GM18951 (cell line): ENCODE measurements around the gene RNF175.

Experiments used
- POLR2A ChIP-seq: IDR thresholded peaks from 4 replicates; pipeline ENCODE4 v1.6.1; 2011; ENCODE audit warnings: mild to moderate bottlenecking; ENCODE audit not compliant: insufficient read length, insufficient read depth; ENCODE audit errors: extremely low read depth
- in situ Hi-C: fragments of 300-500 bp; cut with MboI; formaldehyde crosslinking; loops from one replicate; pipeline ENCODE4 v1.12.0; 2022; ENCODE audit warnings: low sequenced_read_pairs, mixed read lengths, inconsistent platforms; ENCODE audit not compliant: unreplicated experiment

RNF175 gene

DNA sequence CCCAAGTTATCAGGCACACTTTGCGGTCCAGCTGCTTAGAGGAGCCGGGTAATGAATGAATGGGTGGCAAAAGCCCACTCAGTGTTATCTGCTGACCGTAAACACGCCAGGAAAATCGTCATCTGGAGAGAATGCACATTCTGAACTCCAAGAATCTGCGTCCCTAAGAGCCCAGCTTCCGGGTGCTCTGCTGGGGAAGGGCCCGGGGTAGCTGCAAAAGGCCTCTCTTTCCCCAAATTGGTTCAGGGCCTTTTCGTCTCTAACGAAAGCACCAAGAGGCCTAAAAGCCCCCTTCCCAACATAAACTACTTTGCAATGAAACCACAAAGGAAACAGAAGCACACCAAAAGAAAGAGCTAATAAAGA is 30.7 kb upstream of the RNF175 start:
- no peak for TF ChIP-seq POLR2A

DNA sequence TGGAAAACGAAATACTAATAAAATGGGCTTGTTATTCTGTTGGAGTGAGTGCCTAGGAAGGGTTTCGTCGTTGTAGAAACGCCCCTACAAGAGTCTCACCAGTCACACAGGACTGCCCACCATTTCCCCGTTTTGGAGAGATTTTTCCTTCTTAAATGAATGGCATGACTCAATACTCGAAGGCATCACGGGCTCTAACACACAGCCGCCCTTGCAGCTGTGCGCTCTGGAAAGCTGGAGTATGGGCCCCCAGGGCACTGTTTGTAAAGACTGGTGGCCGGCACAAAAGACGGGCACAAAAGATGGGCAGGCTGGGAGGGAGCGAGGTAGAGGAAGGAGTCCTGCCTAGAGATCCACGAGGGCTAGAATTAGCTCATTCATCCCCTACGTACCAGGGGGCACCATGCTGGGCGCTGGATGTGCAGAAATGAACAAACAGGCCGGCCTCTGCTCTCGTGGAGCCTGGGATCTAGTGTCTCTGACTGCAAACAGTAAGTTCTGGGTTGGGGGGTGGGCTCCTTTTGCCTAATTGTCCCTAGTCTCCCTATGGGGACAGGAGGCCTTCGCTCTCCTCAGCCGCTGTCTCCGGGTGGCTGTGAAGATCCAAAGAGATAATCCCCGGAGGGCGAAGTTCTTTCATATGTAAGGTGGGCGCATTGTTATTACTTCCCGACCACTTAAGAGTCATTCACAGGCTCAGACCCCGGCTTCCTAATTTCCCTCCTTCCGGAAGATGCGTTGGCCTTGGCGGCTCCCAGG is 30.1 kb upstream of the RNF175 start:
- in situ Hi-C loops, result no loop called here
- no peak for TF ChIP-seq POLR2A

More for the DNA sequence above, 30.7 kb upstream of the RNF175 start:
- in situ Hi-C loops, result no loop called here

DNA sequence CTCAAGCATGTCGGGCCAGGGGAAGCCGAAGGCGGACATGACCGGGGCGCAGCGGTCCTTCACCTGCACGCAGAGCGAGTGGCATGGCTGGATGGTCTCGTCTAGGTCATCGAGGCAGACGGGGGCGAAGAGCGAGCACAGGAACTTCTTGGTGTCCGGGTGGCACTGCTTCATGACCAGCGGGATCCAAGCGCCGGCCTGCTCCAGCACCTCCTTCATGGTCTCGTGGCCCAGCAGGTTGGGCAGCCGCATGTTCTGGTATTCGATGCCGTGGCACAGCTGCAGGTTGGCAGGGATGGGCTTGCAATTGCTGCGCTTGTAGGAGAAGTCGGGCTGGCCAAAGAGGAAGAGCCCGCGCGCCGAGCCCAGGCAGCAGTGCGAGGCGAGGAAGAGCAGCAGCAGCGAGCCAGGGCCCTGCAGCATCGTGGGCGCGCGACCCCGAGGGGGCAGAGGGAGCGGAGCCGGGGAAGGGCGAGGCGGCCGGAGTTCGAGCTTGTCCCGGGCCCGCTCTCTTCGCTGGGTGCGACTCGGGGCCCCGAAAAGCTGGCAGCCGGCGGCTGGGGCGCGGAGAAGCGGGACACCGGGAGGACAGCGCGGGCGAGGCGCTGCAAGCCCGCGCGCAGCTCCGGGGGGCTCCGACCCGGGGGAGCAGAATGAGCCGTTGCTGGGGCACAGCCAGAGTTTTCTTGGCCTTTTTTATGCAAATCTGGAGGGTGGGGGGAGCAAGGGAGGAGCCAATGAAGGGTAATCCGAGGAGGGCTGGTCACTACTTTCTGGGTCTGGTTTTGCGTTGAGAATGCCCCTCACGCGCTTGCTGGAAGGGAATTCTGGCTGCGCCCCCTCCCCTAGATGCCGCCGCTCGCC is 28.8 kb upstream of the RNF175 start, which contains the start of gene SFRP2:
Gene SFRP2, minus strand, starts transcription at position 671 of the 864 bp plus-strand sequence. Its CDS starts 248 bp downstream, at position 423.
- in situ Hi-C loops, result no loop called here
- TF ChIP-seq POLR2A, result no peak

DNA sequence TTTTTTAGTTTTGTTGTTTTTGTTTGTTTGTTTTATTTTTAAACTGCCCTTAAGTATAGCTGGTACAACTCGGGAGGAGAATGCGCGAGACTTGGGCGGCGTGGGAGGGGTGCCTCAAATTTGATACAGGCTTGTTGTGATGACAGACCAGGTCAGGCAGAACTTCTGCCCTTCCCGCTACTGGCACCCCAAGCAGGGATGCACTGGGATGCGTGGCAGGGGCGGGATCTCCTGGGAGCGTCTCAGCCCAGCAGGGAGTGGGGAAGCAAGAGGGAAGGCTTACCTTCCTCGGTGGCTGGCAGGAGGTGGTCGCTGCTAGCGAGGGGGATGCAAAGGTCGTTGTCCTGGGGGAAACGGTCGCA is 28.2 kb upstream of the RNF175 start:
- no peak for TF ChIP-seq POLR2A
- in situ Hi-C loops, result no loop called here

DNA sequence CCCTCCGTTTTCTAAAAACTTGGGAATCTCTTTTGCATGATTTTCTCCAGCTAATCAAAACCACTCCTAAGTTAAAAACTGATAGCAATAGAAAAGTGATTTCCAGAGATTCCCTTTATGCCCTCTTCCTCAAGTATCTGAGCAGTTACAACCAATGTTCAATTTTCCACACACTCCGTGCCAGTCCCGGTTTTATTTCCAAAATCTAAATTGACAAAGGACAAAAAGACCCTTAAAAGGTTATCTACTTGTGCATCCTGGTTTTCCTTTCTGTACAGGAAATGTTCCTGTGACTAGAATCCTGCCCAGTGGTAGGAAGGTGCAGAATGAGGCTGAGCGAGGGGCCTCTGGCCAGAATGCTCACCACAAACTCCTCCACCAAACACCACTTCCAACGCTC is 27.8 kb upstream of the RNF175 start:
- no peak for TF ChIP-seq POLR2A
- in situ Hi-C loops, result no loop called here

DNA sequence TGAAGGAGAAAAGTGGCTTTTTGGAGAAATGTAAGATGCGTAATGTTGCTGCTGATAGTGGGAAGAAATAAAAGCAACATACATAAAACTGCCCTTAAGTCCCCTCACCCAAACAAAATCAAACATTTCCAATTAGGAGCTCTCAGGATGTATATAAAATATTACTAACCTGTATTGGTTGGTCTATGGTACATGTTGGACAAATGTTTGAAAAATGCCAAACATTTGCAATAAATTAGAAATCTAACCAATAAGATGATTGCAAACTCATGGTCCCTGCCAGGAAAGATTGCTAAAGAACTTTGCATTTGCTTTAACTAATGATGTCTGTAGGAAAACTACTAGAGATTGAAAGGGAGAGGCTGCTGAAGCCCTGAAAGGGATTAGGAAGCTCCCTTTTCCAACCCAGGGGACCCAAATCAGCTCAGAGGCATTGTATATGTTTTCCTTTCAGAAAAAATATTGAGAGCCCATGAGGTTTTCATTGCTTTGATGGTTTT is 27.3 kb upstream of the RNF175 start:
- in situ Hi-C loops, result no loop called here

DNA sequence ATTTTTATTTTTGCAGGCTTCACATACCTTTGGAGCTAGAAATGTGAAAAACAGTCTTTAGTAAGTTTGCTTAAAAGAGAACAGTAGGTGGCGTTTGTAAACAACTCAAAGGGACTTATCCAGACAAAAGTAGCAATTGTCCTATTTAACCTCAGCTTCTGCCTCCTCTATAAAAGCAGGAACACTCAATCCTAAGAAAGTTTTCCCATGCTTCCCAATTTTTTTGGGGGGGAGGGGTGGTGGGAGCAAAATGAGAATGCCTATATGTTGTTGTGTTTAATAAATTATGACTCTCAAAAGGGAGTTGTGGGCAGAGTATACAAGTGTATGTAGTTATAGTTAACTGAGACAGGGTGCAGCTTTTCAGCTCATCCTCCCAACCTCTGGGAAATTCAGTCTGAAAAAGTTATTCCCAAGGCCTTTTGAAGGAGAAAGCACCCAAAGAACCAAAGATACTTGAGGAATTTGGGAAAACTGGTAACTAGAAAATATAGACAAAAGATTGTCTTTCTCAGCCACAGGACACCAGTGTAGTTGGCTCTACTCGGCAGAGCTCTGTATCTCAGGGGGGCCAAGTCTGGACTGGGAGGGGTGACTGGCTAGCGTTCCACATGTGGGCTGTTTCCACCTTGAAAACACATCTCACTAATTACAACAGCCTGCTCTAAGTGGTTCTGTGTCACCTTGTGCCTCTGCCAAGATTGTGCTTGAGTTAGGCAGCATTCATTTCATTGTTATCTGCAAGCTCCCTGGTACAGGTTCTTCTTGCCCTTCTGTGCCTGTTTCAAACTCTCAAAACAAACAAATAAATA is 26.3 kb upstream of the RNF175 start:
- in situ Hi-C loops, result no loop called here
- TF ChIP-seq POLR2A, result no peak

More for the DNA sequence above, 27.3 kb upstream of the RNF175 start:
- TF ChIP-seq POLR2A, result no peak

DNA sequence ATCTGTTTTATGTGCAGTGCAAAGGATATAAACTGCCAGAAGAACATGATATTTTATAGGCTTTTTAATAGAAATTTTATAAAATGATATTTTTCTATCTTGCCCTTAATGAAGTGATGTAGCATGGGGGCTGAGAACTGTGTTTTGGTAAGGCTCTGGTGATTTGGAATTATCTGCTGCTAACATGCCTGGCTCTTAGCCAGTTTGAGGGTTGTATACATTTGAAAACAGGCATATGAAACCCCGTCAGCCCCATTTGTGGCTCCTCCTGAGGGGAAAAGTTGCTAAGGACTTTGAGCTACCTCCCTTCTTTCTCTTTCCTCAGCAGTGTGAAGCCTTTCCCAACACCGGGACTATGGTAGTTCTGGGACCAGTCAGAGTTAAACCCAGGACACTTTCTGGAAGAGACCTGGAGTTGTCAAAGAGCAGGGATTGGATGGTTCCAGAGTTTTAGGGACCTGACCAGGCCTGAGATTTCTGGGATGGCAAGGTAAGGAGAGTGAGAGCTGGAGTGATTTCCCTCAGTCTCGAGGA is 24.4 kb upstream of the RNF175 start:
- no peak for TF ChIP-seq POLR2A
- in situ Hi-C loops, result no loop called here

DNA sequence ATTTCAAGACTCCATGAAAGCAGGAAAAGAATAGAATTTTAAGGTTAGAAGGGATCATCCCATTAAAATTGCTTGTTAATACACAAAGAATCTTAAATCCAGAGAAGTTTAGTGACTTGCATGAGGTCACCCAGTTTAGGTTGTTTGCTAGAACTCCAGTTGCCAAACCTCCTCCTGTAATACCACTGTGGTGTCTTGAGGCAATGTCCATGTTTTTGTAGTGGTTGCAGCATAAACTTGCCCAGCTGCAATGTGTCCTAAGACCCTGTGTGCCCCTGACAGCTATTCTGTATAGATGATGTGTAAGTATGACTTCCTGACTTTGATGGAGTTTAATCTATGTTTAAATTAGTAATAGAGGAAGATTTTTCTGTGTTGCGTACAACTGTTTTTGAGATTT is 22.8 kb upstream of the RNF175 start:
- in situ Hi-C loops, result no loop called here
- TF ChIP-seq POLR2A, result no peak

DNA sequence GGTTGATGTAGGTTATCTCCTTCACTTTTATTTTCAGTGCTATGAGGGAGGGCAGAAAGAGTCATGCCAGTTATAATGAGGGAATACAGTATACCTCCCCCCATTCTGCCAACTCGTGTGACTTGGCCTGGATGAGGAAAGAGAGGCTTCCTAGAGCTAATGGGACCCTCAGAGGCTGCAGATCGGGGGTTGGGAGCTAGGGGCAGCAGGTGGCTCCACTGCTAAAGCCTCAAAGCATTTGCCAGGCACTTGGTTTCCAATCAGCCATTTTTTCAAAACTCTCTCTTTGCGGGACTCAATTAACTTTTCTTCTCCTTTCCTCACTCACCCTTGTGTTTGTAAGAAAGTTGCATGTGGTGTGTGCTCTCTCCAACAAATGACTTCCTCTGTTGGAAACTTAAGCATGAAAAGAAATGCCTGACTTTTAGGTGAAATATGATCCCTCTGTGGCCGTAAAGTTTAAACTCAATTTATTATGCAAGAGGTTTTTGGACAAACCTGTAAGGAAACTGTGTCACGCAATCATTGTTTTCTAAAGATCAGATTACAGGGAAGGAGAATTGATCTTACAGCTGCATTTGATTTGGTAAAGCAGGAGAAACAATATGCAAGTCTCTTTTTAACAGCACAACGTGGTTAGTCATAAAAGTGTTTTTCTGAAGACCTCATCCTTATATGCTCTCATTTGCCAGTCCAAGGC is 22.0 kb upstream of the RNF175 start:
- in situ Hi-C loops, result no loop called here
- TF ChIP-seq POLR2A, result no peak

DNA sequence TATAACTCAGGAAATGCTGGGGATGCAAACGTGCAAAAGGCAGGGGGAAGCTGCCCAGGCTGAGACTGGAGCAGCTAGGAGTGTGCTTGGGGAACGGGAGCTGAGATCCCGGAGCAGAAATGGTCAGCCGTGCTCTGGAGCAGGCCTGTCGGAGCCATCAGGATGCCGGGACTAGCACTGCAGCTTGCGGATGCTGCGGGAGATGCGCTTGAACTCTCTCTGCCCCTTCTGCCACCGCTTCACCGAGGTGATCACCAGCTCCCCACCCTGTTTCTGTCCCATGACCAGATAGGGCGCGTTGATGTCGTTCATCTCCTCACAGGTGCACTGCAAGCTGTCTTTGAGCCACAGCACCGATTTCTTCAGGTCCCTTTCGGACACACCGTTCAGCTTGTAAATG is 21.5 kb upstream of the RNF175 start:
- TF ChIP-seq POLR2A, result no peak
- in situ Hi-C loops, result no loop called here

DNA sequence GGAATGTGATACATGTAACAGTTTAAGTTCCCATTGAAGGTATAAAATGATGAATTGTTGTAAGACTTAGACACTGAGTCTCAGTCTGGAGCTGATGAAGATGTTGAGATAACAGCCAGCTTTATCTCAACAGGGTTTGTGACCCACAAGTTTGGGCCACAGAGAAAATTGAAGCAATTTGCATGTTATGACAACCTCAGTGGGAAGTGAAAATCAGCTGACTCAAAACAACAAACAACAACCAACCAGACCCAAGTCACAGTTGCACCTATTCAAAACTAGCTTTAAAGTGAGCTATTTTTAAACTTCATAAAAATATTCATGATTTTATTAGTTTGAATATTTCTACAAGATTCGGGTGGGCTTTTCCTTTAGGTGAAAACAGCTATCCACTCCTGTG is 21.1 kb upstream of the RNF175 start:
- TF ChIP-seq POLR2A, result no peak
- in situ Hi-C loops, result no loop called here

DNA sequence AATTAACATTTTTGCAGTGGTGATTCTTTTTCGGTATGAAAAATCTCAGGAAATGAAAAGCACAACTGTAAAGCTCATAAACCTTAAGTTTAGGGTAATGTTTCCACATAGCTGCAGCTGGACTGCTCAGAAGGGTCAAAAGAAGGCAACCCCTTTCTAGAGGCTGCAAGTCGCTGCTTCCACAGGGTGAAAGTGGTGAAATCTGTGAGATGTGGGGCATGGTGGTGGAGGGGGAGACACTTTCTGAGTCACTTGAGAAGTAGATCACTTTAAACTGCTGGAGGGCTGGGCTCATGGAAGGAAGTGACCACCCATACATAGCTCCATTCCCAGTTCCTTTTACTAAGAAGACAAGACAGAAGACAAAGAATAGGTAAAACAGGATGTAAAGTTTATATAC is 20.4 kb upstream of the RNF175 start:
- in situ Hi-C loops, result no loop called here
- TF ChIP-seq POLR2A, result no peak

DNA sequence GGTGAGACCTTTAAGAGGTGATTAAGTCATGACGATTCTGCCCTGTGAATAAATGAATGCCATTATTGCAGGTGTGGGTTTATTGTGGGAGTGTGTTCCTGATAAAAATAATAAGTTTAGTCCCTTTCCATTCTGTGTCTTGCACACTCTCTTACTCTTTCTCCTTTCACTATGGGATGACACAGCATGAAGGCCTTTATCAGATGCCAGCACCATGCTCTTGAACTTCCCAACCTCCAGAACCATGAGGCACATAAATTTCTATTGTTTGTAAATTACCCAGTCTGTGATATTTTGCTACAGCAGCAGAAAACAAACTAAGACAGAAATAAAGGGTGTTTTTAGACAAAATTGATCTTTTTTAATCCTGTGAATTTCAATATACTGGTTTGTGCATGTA is 18.6 kb upstream of the RNF175 start:
- in situ Hi-C loops, result no loop called here
- TF ChIP-seq POLR2A, result no peak
